Esophagus muscularis mucosa (tissue), 4 donors: ENCODE measurements around the gene PAAF1. TPM values are rescaled to one million over a fixed set of nuclear protein-coding genes. Genes with fewer than 3 reads are reported as not detected.

ENCODE experiments used
- DNase-seq: peaks from one replicate; pipeline ENCODE4 v3.0.0-alpha.2; 2017; ENCODE audit errors: extremely low spot score
- H3K27ac ChIP-seq, 4 donors: fragments of 200-600 bp; sonication (generic); replicated peaks in 1 of 4; 1 replicate in 3 of 4; 2 replicates in 1 of 4; pipeline ENCODE4 v1.5.1; 2016 to 2019; ENCODE audit warnings: mild to moderate bottlenecking in 1 of 4
- H3K27me3 ChIP-seq, 4 donors: fragments of 200-600 bp; sonication (generic); one replicate each; pipeline versions ENCODE4 v1.5.1 to v1.6.0; 2016 to 2019
- H3K36me3 ChIP-seq, 4 donors: fragments of 200-600 bp; sonication (generic); one replicate each; pipeline ENCODE4 v1.5.1; 2016 to 2019
- H3K4me1 ChIP-seq, 4 donors: fragments of 200-600 bp; sonication (generic); one replicate each; pipeline ENCODE4 v1.5.1; 2016 to 2019
- H3K4me3 ChIP-seq, 4 donors: fragments of 200-600 bp; sonication (generic); 1 replicate in 2 of 4; 2 replicates in 2 of 4; pipeline ENCODE4 v1.5.1; 2016 to 2019; ENCODE audit warnings: mild to moderate bottlenecking in 4 of 4, moderate library complexity in 1 of 4
- H3K9me3 ChIP-seq, 4 donors: fragments of 200-600 bp; sonication (generic); 1 replicate in 3 of 4; 2 replicates in 1 of 4; pipeline ENCODE4 v1.5.1; 2016 to 2019
- EP300 ChIP-seq: sonication (generic); formaldehyde crosslinking; IDR thresholded peaks from one replicate; pipeline ENCODE4 v1.6.1; 2017; ENCODE audit warnings: antibody characterized with exemption
- POLR2A ChIP-seq: fragments of 450-650 bp; IDR thresholded peaks from one replicate; pipeline ENCODE4 v1.6.1; 2017; ENCODE audit warnings: antibody characterized with exemption, moderate library complexity, mild to moderate bottlenecking, low read depth
- POLR2AphosphoS5 ChIP-seq, 2 donors: sonication (generic); formaldehyde crosslinking; IDR thresholded peaks; one replicate each; pipeline ENCODE4 v1.6.1; 2017; ENCODE audit warnings: antibody characterized with exemption in 2 of 2
- WGBS: methylation state at CpG from one replicate; pipeline ENCODE4 v1.1.5; 2018; 5-methylcytosine and 5-hydroxymethylcytosine counted together
- intact Hi-C: fragments of 100-400 bp; cut with DNase I; formaldehyde crosslinking; loops from one replicate; pipeline ENCODE4 v1.15.1; 2023
- total RNA-seq, 4 donors: library from RNA; depleted of rRNA; stranded (reverse); fragments of >200 nt; gene quantifications; one replicate each; pipeline versions ENCODE4 v1.1.0 to v1.2.1, GENCODE V29; 2016
- TF ChIP-seq, protein P1 (sequence below), 3 experiments: fragments of 200-600 bp in 2 of 3; fragments of 450-650 bp in 1 of 3; sonication (generic) in 2 of 3; IDR thresholded peaks; one replicate each; pipeline ENCODE4 v1.5.1; 2017 to 2019; ENCODE audit warnings: antibody characterized with exemption in 3 of 3, mild to moderate bottlenecking in 2 of 3, moderate library complexity in 1 of 3

The PAAF1 gene
- total RNA-seq, 4 donors from 2014 or later = 12.5 to 19.6 (median 18.1) TPM

- intact Hi-C loops = loop anchor here (10.0 kb wide), 2 partner anchors 55 to 105 kb away; no protein-coding TSS in a partner anchor
Observed at GRCh38 chr11:73969991-73970800, 93.4 kb downstream of the PAAF1 start.

GRCh38 chr11:73971175-73971719 is 94.4 kb downstream of the PAAF1 start:
- peaks cover 0 to under 1% (median 0%) of the 10 kb centered on the region in 4 donors for H3K27me3 ChIP-seq
- H3K36me3 ChIP-seq = peaks cover 6 to 19% (median 18%) of the 10 kb centered on the region in 4 donors
- intact Hi-C loops = no loop called here
- H3K27ac ChIP-seq = no peak overlapping the region
- WGBS = 95% methylated on average over 5 of the region's 6 CpGs
- peaks cover 0 to 13% (median 6%) of the 10 kb centered on the region in 4 donors for H3K4me1 ChIP-seq
- H3K4me3 ChIP-seq = no peak overlapping the region
- TF ChIP-seq POLR2AphosphoS5 (IDR thresholded peaks at IDR 0.05) = no peak
- TF ChIP-seq POLR2A = no peak
- TF ChIP-seq, protein P1, sequence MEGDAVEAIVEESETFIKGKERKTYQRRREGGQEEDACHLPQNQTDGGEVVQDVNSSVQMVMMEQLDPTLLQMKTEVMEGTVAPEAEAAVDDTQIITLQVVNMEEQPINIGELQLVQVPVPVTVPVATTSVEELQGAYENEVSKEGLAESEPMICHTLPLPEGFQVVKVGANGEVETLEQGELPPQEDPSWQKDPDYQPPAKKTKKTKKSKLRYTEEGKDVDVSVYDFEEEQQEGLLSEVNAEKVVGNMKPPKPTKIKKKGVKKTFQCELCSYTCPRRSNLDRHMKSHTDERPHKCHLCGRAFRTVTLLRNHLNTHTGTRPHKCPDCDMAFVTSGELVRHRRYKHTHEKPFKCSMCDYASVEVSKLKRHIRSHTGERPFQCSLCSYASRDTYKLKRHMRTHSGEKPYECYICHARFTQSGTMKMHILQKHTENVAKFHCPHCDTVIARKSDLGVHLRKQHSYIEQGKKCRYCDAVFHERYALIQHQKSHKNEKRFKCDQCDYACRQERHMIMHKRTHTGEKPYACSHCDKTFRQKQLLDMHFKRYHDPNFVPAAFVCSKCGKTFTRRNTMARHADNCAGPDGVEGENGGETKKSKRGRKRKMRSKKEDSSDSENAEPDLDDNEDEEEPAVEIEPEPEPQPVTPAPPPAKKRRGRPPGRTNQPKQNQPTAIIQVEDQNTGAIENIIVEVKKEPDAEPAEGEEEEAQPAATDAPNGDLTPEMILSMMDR (IDR thresholded peaks at IDR 0.05) = no peak
- TF ChIP-seq EP300 = no peak
- H3K9me3 ChIP-seq = no peaks in the 10 kb centered on the region
- no peak for DNase-seq

More at GRCh38 chr11:73969991-73970800, 93.4 kb downstream of the PAAF1 start:
- H3K4me1 ChIP-seq = peaks cover 0 to 13% (median 7%) of the 10 kb centered on the region in 4 donors
- no peak for DNase-seq
- peaks cover 0 to 9% (median 0%) of the 10 kb centered on the region in 4 donors for H3K27me3 ChIP-seq
- no peak overlapping the region for H3K27ac ChIP-seq
- no peak for TF ChIP-seq POLR2A
- no peak for TF ChIP-seq EP300
- TF ChIP-seq, protein P1 (IDR thresholded peaks at IDR 0.05) = no peak
- peaks cover 0 to 9% (median 8%) of the 10 kb centered on the region in 4 donors for H3K36me3 ChIP-seq
- H3K9me3 ChIP-seq = no peaks in the 10 kb centered on the region
- H3K4me3 ChIP-seq = no peak overlapping the region
- WGBS = 89% methylated on average over 13 of the region's 13 CpGs

- H3K36me3 ChIP-seq = peaks cover 6 to 29% (median 27%) of the 10 kb centered on the region in 4 donors
- H3K4me3 ChIP-seq = no peak overlapping the region
- WGBS = 100% methylated on average over 1 of the region's 1 CpG
- TF ChIP-seq, protein P1 (IDR thresholded peaks at IDR 0.05) = no peak
- TF ChIP-seq EP300 (no peak), POLR2A (no peak), POLR2AphosphoS5 (IDR thresholded peaks at IDR 0.05) (no peak)
- DNase-seq = no peak
- no peaks in the 10 kb centered on the region for H3K9me3 ChIP-seq
- H3K27me3 ChIP-seq = no peaks in the 10 kb centered on the region
- intact Hi-C loops = no loop called here
- peaks cover 0 to 13% (median 6%) of the 10 kb centered on the region in 4 donors for H3K4me1 ChIP-seq
- H3K27ac ChIP-seq = no peak overlapping the region
Observed at GRCh38 chr11:73972187-73972586, 95.4 kb downstream of the PAAF1 start.

DNA sequence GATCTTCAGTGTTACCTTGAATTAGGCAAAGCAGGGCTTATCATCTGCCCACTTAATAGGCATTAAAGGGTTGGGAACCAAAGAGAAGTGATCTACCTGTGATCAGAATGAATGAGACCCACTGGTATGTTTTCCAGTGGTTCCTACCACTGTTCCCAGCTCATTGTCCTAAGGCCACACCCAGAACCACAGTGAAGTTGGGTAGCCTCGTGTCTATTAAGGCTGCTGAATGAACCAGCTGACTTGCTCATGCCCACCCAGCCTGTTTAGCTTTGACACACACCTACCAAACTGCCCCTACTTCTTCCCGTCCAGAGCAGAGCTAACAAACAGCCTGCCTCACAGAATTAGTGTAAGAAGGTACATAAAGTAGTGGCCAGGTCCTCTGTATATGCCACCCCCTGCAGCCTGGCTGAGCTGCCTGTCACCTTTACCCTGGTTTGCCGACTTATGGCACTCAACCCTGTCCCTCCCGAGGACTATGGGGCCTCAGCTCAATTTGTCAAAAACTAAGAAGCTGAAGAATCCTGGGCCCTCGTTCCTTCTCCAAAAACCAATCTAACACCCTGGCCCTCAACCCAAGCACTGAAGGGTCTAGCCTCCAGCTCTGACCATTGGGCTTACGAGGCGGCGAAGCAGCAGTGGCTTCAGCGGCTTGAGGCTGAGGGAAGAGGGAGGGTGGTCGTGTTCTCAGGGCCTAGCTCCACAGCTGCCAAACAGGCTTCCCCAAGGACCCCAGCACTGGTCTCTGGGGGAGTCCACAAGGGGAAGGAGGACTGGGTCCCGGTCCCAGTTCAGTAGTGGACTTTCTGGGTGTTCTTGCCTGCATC is 96.0 kb downstream of the PAAF1 start:
- H3K4me1 ChIP-seq = peaks cover 0 to 13% (median 6%) of the 10 kb centered on the region in 4 donors
- no peaks in the 10 kb centered on the region for H3K9me3 ChIP-seq
- intact Hi-C loops = no loop called here
- peaks cover 6 to 35% (median 33%) of the 10 kb centered on the region in 4 donors for H3K36me3 ChIP-seq
- H3K4me3 ChIP-seq = no peak overlapping the region
- DNase-seq = no peak
- peak overlapping the region in 2 of 4 donors; percentile 6 to 48 for H3K27ac ChIP-seq
- no peak for TF ChIP-seq EP300
- TF ChIP-seq, protein P1 (IDR thresholded peaks at IDR 0.05) = no peak
- 81% methylated on average over 11 of the region's 11 CpGs for WGBS
- no peaks in the 10 kb centered on the region for H3K27me3 ChIP-seq
